ENCODE data around the gene CAMK1D.

Gene CAMK1D

DNA sequence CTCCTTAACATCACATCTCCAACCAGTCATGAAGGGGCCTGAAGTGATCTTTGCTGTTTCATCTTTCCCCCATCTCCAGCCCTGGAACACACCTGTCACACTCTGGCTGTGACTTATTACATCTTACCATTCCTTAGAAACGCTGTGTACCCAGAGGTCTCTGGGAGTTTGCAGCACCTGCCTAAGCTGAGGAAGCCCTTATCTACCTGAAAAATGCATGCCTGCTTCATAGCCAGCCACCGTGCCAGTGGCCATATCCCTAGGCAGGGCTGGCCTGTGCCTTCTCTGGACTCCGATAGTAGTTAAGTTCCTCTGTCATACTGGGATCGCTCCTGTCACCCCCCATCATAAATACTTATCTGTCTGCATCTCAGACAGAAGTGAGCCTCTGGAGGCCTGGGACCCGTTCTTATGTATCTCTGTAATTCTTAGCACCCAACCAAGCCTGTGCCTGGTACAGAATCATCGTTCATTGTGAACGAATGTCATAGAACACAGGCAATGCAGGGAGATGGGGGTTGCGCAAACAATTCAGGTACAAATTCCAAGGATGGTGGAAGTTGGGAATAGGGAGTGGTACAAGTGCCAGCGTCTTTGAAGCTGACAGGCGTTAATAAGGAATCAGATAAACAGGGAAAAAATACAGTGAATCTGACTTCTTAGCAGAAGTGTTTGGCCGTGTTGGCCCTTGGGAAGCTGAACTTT is 254.6 kb downstream of the CAMK1D start:
- no peak for DNase-seq

DNA sequence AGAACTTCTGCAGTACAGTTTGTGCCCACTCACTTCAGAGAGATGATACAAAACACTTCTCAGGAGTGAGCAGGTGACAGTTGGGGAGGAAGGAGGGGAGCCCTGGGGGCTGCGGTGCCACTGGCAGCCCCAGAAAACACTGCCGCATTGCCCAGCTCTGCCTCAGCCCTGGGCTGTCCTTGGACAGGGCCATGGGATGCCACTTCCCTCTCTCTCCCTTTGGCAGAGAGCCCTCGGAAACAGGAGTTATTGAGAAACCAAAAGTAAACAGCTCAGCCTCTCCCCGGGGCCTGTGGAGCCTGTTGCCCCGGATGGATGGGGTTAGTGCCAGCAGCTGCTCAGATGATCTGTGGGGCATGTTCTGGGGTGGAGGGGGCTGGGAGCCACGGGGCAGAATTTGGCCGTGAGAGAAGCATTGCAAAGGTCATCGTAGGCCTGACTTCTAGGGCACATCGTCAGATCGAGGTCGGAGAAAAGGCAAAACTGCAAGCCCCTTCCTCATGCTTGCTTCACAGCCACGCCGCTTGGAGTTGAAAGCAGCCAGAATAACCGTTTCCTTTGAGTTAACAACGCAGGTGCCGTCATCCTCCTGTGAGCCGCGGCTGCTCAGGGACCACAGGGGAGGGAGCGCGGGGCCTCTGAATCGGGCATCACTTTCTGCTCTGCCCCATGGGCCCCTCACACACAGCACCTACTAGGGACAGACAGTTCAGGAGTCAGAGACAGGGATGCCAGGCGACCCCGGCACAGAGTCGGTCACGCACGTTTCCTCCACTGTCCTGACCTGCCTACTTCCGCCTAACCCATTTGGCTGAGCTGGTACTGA is 256.4 kb downstream of the CAMK1D start:
- DNase-seq, result peak; percentile 30

DNA sequence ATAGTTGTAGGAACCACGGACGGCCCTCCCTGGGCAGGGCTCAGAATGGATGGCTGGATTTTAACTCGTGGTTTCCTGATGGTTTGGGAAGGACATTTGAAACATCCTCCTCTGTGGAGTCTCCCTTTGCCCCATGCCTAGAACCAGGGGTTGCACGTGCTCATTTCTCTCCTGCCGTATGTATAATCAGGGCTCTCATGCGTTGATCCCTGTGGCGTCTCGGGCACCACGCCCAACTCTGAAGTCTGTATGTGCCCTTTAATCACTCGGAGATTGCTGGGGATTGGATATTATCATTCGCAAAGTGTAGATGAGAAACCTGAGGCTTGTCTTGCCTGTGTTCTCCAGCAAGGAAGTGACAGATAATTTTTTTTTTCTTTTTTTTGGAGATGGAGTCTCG is 257.1 kb downstream of the CAMK1D start:
- no peak for DNase-seq

DNA sequence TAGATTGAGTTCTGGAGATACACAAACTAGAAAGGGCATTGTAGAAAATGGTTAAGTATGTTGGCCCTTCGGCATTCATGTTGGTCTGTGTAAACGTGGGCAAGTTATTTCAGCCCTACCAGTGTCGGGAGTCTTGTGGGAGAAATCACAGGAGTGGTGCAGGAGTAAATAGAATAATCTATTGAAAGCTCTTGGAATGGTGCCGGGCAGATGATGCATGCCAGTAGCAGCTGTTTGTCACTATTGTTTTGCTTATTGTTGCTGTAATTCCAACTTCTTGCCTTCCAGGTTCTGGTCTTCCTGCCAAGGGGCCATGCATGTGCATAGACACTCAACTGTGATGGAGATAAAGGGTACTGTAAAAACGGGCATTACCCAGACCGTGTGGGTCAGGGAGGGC is 259.4 kb downstream of the CAMK1D start:
- no peak for DNase-seq

DNA sequence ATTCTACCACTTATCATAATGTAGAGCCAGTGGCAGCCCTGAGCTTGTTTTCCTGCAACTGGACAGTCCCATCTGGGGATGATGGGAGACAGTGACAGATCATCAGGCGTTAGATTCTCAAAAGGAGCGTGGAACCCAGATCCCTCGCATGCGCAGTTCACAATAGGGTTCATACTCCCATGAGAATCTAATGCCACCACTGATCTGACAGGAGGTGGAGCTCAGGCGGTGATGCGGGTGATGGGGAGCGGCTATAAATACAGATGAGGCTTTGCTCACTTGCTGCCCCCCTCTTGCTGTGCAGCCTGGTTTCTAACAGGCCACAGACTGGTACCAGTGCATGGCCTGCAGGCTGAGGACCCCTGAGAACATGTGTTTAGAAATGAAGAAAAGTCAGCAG is 260.1 kb downstream of the CAMK1D start:
- no peak for DNase-seq

DNA sequence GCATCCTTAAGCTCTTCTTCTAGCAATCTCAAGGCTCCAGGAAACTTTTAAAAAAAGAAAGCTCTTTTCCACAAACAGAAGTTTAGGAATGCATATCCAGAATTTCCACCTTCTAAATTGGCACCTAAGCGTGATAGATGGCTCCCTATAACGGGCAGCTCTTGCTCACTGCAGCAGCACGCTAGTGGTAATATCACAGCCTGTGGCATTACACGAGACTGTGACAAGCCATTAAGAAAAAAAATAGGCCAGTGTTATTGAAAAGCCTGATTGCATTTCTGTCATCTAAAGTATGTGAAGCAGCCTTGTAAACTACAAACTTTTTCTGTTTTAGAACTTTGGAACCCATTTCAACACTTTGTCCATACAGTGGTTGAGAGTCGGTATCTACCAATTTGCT is 263.8 kb downstream of the CAMK1D start:
- no peak for DNase-seq

DNA sequence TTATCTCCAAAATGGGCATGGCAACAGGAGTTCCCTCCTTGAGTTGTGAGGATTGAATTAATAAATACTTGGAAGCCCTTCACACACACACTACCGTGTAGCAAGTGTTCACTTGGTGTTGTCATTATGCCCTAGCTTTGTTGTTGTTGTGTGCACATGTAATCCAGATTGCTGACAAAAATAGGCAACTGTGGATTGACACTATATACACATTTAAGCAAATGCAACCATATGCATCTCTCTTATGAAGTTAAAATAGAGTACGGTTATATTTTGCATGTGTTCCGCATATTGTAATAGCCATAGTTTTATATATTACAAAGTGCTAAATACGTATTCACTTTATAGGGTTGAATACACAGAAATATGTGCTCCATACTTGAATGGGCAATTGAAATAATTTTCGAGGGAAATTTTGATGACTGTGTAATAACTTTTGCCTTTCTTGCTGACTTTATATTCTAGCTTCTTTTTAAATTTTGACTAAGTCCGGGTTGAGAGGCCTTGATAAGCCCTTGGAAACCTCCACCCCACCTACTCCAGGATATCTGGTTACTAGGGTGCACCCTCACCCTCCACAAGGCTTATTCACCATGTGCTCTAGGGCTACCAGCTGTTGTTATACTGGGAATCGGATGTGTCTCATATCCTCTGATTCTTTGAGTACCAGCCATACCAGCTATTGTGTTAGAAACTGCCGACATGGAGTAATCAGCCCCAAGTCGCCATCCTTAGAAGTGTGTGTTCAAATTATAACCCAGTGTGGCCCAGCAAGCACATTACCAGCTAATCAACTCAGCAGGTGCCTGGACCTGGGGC is 265.0 kb downstream of the CAMK1D start:
- no peak for DNase-seq

DNA sequence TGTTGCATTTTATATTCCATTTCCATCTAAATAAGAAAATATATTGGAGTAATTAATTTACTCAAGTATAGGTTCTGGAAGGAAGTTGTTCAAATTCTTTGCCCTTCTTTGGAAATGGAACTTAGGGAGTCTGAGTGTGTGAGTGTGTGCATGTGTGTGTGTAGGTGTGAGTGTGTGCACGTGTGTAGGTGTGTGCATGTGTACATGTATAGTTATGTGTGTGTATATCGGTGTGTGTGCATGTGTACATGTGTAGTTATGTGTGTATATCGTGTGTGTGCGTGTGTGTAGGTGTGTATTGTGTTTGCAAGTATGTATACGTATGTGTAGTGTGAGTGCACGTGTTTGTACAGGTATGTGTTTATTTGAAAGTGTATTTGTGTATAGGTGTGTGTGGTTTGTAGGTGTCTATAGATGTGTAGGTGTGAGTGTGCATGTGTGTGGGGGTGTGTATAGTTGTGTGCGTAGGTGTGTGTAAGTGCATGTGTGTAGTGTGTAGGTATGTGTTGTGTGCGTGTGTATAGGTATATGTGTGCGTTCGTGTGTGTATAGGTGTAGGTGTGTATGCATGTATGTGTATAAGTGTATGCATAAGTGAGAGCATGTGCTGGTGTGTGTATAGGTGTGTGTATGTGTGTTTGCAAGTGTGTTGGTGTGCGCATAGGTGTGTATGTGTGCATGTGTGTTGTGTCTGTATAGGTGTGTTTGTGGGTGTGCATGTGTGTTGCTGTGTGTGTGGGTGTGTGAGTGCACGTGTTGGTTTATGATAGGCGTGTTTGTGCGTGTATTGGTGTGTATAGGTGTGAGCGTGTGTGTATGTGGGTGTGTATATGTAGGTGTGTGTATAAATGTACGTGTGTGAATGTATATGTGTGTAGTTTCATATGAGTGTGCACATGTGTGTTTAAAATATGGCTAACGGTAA is 266.2 kb downstream of the CAMK1D start:
- no peak for DNase-seq

DNA sequence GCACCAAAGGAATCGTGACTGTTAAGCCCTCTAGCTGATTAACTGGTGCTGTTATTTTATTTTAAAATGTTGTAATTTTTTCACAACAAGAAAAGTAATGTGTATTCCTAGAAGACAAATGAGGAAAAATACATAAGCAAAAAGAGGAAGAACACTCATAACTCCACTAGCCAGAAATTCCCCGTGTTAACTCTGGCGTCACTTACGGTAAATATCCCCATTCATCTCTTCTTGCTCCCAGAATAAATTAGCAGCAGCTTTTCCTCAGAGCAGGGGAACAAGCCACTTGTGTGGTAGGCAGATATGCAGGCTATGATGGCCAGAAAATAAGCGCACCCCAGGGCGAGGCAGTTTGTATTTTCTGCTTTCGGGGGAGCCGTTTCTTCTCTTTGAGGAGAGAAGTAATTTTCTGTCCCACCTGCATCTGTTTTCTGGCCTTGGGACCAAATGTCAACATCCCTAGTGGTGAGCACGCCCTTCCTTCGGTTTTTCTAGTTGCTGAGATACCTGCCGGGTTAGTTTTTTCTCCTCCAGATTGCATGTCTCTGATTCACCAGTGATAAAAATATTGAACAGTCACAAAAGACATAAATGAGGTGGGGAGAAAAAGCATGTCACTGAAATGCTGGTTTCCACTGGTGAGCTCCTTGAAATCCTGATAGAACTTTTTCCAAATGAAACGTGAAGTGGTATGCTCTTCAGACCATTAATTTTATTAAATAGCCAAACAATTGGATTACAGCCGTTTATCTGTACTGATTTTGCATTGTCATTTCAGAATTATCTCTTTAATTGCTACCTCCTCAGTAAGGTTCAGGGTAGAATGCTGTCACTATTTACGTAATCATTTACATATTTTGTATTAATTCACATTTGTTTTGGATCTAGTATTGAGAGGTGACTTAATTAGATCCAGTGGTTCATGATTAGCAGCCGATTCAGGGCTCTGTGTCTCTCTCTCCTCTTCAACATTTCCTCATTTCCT is 268.1 kb downstream of the CAMK1D start:
- DNase-seq, result no peak

DNA sequence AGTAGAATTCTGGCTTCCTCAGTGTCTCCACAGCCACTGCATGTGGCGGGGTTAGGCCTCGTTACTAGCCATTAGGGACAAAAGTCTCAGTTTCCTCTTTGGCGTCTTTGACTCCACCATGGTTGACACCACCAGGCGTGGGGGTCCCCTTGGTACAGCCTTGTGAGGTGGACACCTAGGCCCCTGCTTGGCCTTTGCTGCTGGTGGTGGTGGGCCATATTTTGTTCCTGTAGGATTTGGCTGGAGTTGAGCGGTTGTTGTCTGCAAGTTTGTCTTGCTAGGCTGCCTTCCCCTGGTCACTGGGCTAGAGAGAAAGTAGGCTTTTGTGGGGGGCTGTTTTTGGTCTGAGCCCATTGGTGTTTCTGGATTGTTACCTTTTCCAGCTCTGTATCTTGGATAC is 272.7 kb downstream of the CAMK1D start:
- DNase-seq, result no peak

DNA sequence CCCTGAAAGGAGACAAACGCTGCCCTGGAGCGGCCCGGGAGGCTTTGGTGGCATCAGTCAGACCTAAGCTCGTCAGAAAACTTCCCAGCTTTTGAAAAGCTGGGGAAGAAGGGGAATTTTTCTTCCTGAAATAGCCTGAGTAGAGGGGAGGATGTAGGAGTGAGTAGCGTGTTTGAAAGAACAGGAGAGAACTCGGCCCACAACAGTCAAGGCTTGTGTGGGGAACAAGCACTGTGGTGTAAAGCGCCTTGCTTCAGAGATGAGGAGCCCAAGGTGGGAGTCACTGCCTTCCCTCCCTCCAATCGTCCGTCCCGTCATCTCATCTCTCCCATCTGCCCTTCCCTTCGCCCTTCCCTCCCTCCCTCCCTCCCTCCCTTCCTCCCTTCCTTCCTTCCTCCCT is 273.3 kb downstream of the CAMK1D start:
- DNase-seq, result no peak

DNA sequence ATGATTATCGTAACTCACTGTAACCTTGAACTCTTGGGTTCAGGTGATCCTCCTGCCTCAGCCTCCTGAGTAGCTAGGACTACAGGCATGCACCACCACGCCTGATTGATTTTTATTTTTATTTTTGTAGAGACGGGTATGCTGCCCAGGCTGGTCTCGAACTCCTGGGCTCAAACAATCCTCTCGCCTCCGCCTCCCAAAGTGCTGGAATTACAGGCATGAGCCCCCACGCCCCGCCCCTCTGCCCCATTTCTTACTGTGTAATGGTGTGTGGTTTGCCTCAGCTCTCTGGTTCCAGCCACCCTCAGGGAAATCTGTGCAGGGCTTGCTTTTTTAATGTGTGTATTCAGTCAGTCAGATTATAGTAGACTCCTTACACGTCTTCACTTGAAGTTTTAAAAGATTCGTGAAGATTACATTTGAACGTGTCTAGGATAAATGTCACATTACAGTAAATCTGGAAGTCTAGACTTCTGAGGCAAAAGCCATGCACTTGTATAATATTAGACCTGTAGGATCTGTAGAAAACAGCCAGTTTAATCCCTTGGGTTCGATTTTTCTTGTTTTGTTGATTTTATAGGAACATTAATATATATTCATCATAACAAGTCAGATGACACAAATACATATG is 276.2 kb downstream of the CAMK1D start:
- no peak for DNase-seq

DNA sequence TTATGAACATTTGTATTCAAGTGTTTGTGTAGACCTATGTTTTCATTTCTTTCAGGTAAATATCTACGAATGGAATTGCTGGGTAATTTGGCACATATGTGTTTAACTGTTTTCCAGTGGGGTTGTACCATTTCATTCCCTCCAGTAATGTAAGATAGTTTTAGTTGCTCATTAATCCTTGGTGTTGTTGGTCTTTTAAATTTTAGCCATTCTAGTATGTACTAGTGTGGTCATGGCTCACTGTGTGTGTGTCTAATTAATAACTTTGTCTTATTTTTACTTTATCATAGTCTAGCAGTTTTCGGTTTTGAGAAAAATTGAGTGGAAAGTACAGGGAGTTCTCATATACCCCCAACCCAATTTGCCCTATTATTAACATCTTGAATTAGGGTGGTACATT is 278.8 kb downstream of the CAMK1D start:
- no peak for DNase-seq

DNA sequence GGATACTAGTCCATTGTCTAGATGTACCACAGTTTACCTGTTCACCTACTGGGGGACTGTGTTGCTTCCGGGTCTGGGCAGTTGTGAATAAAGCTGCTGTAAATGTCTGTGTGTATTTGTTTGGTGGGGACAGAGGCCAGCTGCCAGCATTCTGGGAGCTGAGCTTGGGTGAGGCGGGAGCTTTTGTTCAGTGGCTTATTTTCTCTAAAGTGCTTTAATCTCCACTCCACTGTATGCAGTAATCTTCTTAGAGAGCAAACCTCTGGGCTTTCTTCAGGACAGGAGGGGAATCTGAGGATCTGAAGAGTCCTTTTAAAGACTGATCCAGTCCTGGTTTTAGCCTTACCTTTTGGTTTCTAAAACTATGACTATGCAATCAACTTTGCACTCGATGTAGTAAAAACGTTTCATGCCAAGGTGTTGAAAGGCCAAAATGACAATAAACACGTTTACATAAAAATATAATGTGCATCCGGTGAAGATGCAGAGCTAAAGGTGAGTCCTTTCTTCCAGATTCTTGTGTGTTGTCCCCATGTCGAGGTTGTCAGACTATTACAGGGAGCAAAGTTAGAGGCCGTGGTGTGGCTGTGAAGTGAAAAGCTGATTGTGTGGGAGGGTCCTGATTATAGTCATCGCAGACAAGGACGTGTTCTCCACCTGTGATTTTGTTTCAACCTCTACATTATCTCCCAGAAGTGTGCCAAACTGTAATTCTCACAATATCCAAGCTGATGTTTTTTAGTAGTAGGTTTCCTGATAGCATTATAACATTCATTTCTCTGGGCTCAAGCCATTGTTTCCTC is 279.8 kb downstream of the CAMK1D start:
- no peak for DNase-seq

DNA sequence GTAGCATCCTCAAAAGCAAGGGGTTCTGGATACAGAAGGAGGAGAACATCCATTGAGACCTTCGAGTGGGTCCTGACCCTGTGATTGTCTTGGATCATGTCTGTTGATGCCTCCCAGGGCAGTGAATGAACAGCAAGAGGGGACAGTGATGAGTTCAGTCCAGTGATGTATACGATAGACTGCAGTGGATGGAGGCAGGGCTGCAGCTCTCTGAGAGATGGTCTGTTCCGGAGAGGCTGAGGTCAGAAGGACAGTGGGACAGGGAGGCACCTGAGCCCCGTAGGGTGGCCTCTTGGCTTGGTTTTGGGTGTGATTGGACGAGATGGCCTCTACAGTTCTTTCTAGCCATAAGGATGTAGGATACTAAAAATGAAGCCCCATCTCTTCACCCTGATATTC is 280.4 kb downstream of the CAMK1D start:
- DNase-seq, result no peak

DNA sequence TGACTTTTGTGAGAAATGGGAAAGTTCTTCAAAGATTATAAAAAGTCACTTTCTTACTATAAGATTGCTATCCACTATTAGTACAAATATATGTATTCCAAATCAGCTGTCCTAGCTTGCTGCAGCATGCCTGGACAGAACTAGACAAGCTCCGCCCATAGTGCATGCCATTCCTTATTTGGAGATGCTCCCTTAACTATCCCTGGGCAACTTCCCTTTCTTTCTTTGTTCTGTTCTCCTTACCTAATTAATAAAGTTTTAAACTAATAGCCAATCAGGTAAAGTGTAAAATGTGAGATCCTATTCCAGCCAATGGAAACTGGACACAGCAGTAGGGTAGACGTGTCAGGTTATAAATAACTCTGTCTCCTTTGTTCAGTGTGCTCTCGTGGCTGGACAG is 281.9 kb downstream of the CAMK1D start:
- no peak for DNase-seq

DNA sequence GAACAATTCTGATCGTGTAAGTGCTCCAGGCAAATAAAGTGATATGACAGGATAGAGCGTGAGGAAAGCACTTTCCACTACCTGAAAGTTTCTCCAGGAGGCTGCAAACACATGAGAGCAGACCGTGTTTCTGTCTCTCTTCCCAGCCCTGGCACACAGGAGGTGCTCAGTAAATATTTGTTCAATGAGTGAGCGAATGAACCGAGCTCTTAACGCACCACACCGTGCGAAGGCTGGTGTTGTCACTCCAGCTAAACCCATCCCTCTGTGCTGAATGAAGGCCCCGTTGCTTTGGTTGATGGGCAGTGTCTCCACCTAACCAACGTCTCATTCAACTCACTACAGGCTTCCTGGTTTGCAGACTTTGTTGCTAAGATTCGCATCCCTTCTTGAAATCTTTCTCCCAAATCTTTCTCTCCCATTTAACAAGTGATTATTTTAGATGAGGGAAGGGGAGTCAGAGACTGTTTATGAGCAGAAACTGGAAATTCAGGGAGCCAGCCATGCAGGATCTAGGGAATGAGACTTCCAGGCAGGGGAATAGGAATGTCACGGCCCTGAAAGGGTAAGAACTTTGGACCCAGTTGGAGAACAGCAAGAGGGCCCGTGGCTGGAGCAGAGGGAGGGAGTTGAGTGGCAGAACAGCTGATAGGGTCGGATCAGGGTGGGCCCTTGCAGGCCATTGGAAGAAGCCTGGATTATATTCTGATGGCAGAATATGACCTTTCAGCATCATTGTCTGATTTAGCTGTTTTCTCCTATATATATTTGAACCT is 282.6 kb downstream of the CAMK1D start:
- DNase-seq, result no peak

DNA sequence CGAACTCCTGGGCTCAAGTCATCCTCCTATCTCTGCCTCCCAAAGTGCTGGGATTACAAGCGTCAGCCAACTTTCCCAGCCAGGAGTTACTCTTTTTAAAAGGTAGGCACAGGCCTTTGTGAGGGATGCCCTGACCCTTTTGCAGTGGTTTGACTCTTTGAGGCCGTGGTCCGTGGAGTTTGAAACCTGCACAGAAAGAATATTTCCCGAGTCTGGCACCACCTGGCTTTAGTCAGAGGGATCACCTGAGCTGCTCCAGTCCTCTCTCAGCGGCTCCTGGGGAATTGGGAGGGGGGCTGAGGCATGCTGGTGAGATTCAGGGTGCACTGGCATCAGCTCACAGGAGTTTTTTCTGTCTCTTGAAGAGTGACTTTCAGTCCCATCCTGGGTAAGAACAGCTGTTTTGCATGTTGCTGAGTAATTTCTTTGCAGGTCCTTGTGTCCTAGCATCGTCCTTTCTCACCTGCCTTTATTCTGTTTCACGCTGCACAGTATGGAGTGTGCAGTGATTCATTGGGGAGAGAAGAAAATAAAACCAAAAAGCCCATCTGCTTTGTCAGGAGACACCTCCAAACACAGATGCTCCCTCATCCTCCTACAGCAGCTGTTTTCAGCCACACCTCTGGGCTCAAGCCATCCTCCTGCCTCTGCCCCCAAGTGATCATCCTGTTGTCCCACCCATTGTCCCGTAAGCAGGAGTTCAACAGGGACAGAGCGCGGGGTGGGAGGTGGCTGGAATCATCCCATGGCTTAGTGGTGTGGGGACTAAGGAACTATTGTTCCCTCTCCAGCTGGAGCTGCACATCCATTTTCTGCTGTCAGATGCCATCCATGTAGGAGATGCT is 284.7 kb downstream of the CAMK1D start:
- no peak for DNase-seq

Measured in T-helper 9 cell (primary cell).